Fibroblast of villous mesenchyme (primary cell): ENCODE data around the gene CXADR. TPM values are rescaled to one million over a fixed set of nuclear protein-coding genes. Genes with fewer than 3 reads are reported as not detected.

Experiments used
- DNase-seq: peaks from one replicate; pipeline ENCODE4 v3.0.0-alpha.2; 2010; ENCODE audit warnings: low read depth
- H3K4me3 ChIP-seq: 2 replicates; pipeline ENCODE4 v1.5.1; 2011; ENCODE audit warnings: low read depth, mild to moderate bottlenecking, low read length
- total RNA-seq: library from RNA; depleted of rRNA; stranded (reverse); fragments of >200 nt; gene quantifications from 2 replicates; pipeline ENCODE4 v1.2.3, GENCODE V29; 2012
- TF ChIP-seq, protein P1 (sequence below): IDR thresholded peaks from 2 replicates; pipeline ENCODE4 v1.5.1; 2012; ENCODE audit warnings: low read depth, mild to moderate bottlenecking, low read length; ENCODE audit not compliant: insufficient read depth

CXADR gene
- total RNA-seq, 1 donor, result 0.86 TPM

DNA sequence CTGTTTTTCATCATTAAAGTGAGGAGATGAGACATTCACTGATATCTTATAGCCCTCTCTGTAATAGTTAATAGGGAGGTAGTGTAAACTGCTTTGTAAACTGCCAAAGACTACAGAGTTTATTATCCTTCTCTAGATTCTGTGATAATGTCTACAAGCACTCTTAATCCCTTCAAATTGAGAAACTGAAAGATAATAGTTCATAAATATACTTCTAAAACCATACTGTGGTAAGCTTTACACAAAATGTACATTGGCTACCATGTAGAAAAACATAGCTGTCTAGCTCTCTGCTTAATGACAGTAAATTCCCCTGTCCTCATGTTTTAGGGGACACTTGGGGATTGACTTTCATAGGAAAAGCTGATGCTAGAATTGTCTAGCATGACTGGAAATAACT is 39.6 kb downstream of the CXADR start:
- TF ChIP-seq, protein P1, sequence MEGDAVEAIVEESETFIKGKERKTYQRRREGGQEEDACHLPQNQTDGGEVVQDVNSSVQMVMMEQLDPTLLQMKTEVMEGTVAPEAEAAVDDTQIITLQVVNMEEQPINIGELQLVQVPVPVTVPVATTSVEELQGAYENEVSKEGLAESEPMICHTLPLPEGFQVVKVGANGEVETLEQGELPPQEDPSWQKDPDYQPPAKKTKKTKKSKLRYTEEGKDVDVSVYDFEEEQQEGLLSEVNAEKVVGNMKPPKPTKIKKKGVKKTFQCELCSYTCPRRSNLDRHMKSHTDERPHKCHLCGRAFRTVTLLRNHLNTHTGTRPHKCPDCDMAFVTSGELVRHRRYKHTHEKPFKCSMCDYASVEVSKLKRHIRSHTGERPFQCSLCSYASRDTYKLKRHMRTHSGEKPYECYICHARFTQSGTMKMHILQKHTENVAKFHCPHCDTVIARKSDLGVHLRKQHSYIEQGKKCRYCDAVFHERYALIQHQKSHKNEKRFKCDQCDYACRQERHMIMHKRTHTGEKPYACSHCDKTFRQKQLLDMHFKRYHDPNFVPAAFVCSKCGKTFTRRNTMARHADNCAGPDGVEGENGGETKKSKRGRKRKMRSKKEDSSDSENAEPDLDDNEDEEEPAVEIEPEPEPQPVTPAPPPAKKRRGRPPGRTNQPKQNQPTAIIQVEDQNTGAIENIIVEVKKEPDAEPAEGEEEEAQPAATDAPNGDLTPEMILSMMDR, result no peak
- DNase-seq, result no peak
- H3K4me3 ChIP-seq, result no peak overlapping the region

DNA sequence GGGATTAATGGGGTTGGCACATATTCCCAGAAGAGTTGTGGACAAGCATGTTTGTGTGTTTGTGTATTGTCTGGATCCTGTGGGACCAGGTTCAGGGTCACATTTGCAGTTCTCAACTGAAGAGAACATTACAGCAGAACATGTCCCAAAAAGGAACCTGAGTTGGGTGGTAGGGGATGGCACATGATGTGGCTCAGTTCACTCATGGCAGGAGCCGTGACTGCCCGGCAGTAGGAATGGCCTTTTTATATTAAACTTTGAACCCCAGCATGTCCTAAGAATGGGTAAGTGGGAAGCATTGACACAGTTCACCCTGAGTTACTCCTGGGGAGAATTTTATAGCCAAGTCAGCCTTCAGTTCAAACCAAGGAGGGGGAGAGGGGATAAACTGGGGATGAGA is 41.3 kb downstream of the CXADR start:
- H3K4me3 ChIP-seq, result no peak overlapping the region
- TF ChIP-seq, protein P1, result no peak
- DNase-seq, result no peak

DNA sequence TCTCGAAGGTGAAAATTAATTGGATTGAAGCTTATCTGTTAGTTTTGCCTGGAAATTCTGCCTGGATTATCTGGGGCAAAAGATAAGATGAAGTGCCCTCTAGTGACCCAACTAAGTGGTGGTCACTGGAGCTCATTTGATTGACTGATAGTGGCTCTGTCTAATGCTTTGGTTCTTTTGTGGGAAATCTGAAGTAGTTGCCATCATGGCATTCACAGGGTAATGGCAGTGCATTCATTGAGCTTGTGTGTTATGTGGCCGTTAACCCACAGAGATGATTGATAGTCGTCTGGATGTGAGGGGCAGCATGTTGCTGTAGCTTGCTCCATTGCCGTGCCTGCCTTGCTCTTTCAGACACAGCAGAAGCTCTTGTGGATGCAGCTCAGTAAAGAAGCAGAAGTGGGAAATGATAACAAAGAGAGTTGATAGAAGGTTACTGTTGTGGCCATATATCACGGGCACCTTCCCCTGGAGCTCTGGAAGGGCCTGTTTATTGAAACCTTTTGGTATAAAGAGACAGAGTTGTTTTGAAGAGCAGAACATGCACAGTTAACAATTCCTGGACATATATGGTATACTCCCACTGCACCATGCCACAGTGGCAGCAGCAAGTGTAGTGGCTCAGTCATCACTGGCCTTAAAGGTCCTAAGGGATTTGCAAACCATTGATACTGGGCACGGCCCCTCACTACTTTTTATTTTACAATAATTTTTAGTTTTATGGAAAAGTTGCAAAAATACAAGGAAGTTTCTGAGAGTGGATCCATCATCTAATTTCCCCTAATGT is 42.0 kb downstream of the CXADR start:
- TF ChIP-seq, protein P1, result peak; percentile 36
- H3K4me3 ChIP-seq, result no peak overlapping the region
- DNase-seq, result no peak

DNA sequence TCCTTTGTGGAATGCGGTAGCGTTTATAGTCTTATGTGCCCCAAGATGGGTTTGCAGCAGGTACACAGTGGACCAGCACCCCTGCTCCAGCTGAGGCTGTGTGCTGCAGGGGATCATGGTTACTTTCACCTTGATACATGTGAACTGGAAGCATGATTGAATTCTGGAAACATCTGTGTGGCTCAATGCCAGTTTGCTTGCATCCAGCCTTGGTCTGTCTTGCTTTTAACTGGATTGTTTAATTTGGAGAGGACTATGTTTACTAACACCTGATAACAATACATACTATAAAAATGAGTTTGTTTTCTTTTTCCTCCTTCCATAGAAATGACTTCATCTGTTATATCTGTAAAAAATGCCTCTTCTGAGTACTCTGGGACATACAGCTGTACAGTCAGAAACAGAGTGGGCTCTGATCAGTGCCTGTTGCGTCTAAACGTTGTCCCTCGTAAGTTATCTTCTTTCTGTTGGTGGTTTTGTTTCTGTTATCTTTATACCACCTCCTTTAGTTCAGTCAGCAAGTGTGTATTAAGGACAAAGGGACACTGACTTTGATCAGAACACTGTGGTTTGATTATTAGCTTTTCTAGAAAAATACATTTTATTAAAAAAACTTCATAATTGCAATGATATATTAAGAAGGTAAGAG is 47.7 kb downstream of the CXADR start:
- H3K4me3 ChIP-seq, result no peak overlapping the region
- DNase-seq, result no peak
- TF ChIP-seq, protein P1, result no peak

DNA sequence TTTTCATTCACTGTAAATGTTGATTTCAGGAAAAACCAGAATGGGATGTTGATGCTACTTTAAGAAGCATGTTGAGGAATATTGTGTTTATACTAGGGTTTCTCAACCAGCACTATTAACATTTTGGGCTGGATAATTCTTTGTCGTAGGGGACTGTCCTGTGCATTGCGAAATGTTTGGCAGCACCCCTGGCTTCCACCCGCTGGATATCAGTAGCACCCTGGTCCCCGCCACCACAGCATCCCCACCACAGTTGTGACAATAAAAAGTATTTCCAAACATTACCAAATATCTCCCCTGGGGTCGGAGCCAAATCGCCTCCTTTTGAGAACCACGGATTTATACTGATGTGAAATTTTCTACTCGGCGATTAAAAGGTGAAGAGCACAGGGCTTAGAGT is 57.9 kb downstream of the CXADR start:
- DNase-seq, result no peak
- no peak overlapping the region for H3K4me3 ChIP-seq

DNA sequence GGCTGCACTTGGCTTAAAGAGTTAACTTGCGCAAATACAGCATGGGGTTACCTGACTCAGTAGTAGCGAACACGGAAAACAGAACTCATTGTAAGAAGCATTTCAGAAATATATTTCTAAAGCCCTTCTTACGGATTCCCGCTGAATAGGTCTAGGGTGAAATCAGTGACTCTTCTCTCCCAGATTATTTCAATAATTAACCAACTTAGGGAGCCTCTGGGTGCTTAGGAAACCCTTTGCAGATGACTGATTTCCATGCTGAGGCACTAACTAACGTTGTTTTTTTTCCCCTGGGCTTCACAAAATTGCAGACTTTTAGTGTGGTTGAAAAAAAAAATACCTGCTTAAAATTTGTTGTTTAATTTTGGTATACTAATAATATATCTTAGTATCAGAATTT is 59.6 kb downstream of the CXADR start:
- H3K4me3 ChIP-seq, result no peak overlapping the region
- TF ChIP-seq, protein P1, result no peak
- DNase-seq, result no peak

More for the DNA sequence above, 57.9 kb downstream of the CXADR start:
- TF ChIP-seq, protein P1, result no peak
